K562 (cell line): ENCODE results near the gene GFI1B. TPM values are rescaled to one million over a fixed set of nuclear protein-coding genes. Genes with fewer than 3 reads are reported as not detected.

Experiments
- COPS2 ChIP-seq: fragments of 450-650 bp; conservative IDR thresholded peaks from 2 replicates; pipeline ENCODE4 v1.6.1; 2016; ENCODE audit warnings: mild to moderate bottlenecking, moderate library complexity
- CTCFL ChIP-seq: IDR thresholded peaks from 2 replicates; pipeline ENCODE4 v1.6.1; 2011; ENCODE audit warnings: borderline replicate concordance, low read depth, mild to moderate bottlenecking, moderate library complexity, low read length; ENCODE audit not compliant: insufficient read depth, poor library complexity, severe bottlenecking
- ETV1 ChIP-seq: fragments of 450-650 bp; conservative IDR thresholded peaks from 2 replicates; pipeline ENCODE4 v1.6.1; 2016; ENCODE audit warnings: missing genetic modification characterization, control low read depth, low read depth, missing compliant biosample characterization
- FOSL1 ChIP-seq: fragments of 200-800 bp; sonication (Bioruptor generic); conservative IDR thresholded peaks from 2 replicates; pipeline ENCODE4 v1.6.1; 2016; ENCODE audit warnings: missing genetic modification characterization, missing compliant biosample characterization
- FOXP4 ChIP-seq: sonication (generic); formaldehyde crosslinking; IDR thresholded peaks from 2 replicates; pipeline ENCODE4 v1.8.0; 2022; ENCODE audit warnings: mild to moderate bottlenecking, missing genetic modification reagents, borderline replicate concordance
- HDAC6 ChIP-seq: IDR thresholded peaks from 2 replicates; pipeline ENCODE4 v1.6.1; 2012; ENCODE audit warnings: low read depth, mild to moderate bottlenecking, control low read depth, inconsistent platforms, low read length, moderate library complexity
- HES1 ChIP-seq: fragments of 450-650 bp; IDR thresholded peaks from 2 replicates; pipeline ENCODE4 v1.6.1; 2016; ENCODE audit warnings: low read depth, mild to moderate bottlenecking, moderate library complexity
- ILK ChIP-seq: fragments of 450-650 bp; IDR thresholded peaks from 2 replicates; pipeline ENCODE4 v1.6.1; 2016; ENCODE audit warnings: missing genetic modification characterization, low read depth, mild to moderate bottlenecking, missing compliant biosample characterization, moderate library complexity, borderline replicate concordance
- KAT8 ChIP-seq: fragments of 450-650 bp; IDR thresholded peaks from 2 replicates; pipeline ENCODE4 v1.6.1; 2016; ENCODE audit warnings: low read depth, mild to moderate bottlenecking
- MAZ ChIP-seq, 2 experiments: fragments of 450-650 bp in 1 of 2; sonication (generic) in 1 of 2; formaldehyde crosslinking; IDR thresholded peaks in 1 of 2; conservative IDR thresholded peaks in 1 of 2; 2 replicates each; pipeline versions ENCODE4 v1.4.0 to v1.5.0; 2020; ENCODE audit warnings: mild to moderate bottlenecking in 1 of 2, missing genetic modification reagents in 1 of 2
- MBD2 ChIP-seq: sonication (generic); IDR thresholded peaks from 2 replicates; pipeline ENCODE4 v1.6.1; 2016; ENCODE audit warnings: low read depth, borderline replicate concordance
- NBN ChIP-seq: fragments of 450-650 bp; IDR thresholded peaks from 2 replicates; pipeline ENCODE4 v1.6.1; 2016; ENCODE audit warnings: low read depth, mild to moderate bottlenecking
- POLR2A ChIP-seq: fragments of 450-650 bp; conservative IDR thresholded peaks from 2 replicates; pipeline ENCODE4 v1.6.1; 2016
- POLR2AphosphoS2 ChIP-seq: IDR thresholded peaks from 2 replicates; pipeline ENCODE4 v1.6.1; 2012; ENCODE audit warnings: low read length, improper control_type of control experiment
- POLR2B ChIP-seq: fragments of 450-650 bp; IDR thresholded peaks from 2 replicates; pipeline ENCODE4 v1.6.1; 2018; ENCODE audit warnings: low read depth; ENCODE audit not compliant: partially characterized antibody
- RB1 ChIP-seq: fragments of 450-650 bp; IDR thresholded peaks from 2 replicates; pipeline ENCODE4 v1.6.1; 2017; ENCODE audit warnings: low read depth, mild to moderate bottlenecking
- SRSF3 ChIP-seq: fragments of 200-400 bp; formaldehyde crosslinking; IDR thresholded peaks from 2 replicates; pipeline ENCODE4 v1.6.1; 2016; ENCODE audit warnings: mild to moderate bottlenecking, low read length, moderate library complexity; ENCODE audit not compliant: insufficient read depth
- XRCC3 ChIP-seq: fragments of 450-650 bp; IDR thresholded peaks from 2 replicates; pipeline ENCODE4 v1.6.1; 2017; ENCODE audit warnings: mild to moderate bottlenecking, moderate library complexity
- ZBTB26 ChIP-seq: fragments of 450-650 bp; formaldehyde crosslinking; IDR thresholded peaks from 2 replicates; pipeline ENCODE4 v1.4.0; 2022; ENCODE audit warnings: missing genetic modification characterization
- polyA plus RNA-seq, 8 experiments: library from polyadenylated mRNA; depleted of rRNA in 4 of 8; stranded (reverse) in 5 of 8; unstranded in 3 of 8; fragments of >200 nt; fragmentation: Nextera tagmentation in 2 of 8; fragmentation: Illumina TruSeq in 1 of 8; extraction: Ambion mirVana in 2 of 8; extraction: Trizol in 1 of 8; gene quantifications; 2 replicates each; pipeline versions ENCODE4 v1.2.1 to v1.2.3, GENCODE V29; 2011 to 2014; ENCODE audit warnings: inconsistent platforms in 1 of 8, missing spikeins in 1 of 8
- total RNA-seq, 7 experiments: library from RNA; depleted of rRNA in 6 of 7; stranded (reverse); fragments of >200 nt in 6 of 7; fragmentation: Illumina TruSeq in 2 of 7; extraction: Trizol in 2 of 7; gene quantifications; 2 replicates each; pipeline versions ENCODE4 v1.2.1 to v1.2.3, GENCODE V29; 2011 to 2021; ENCODE audit warnings: low replicate concordance in 1 of 7
- TF ChIP-seq, protein P1 (sequence below), 2 experiments: fragments of 450-650 bp; IDR thresholded peaks; 2 replicates each; pipeline ENCODE4 v1.6.1; 2016
- TF ChIP-seq, protein P2 (sequence below): fragments of 250-450 bp; sonication (Bioruptor Pico); IDR thresholded peaks from 2 replicates; pipeline ENCODE4 v1.8.0; 2021; ENCODE audit warnings: mild to moderate bottlenecking, moderate library complexity

GFI1B gene
- total and polyA plus RNA-seq, 9 of the 15 experiments (the other 6 are each of a cell fraction or from before 2014, with no cell fraction given), result 8.0 to 75.7 (median 34.5) TPM

DNA sequence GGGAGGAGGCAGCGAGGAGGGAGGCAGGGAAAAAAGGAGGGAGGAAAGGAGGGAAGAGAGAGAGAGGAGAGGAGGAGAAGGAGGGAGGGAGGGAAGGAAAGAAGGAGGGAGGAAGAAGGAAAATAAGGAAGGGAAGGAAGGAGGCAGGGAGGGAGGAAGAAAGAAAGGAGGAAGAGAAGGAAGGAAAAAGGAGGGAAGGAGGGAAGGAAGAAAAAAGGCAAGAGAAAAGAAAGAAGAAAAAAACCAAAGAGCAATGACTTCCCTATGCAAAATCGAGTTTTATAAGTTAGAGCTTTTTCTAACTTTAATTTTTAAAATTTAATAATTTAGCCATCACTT is 413 bp upstream of the GFI1B start (continued):
- TF ChIP-seq POLR2B (peak; percentile 12), ETV1 (no peak), RB1 (no peak), SRSF3 (no peak), FOSL1 (tag) (no peak), POLR2AphosphoS2 (no peak), NBN (no peak), ZBTB26 (peak; percentile 93), COPS2 (no peak), FOXP4 (CRISPR knock-in tag) (no peak), MBD2 (no peak), CTCFL (no peak), HDAC6 (no peak), KAT8 (no peak), ILK (tag) (no peak), XRCC3 (no peak), POLR2A (no peak), HES1 (no peak), MAZ (CRISPR knock-in tag; conservative IDR thresholded peaks at IDR 0.05 in 1 of 2, IDR thresholded peaks at IDR 0.05 in 1 of 2) (no peak)
- TF ChIP-seq, protein P1, sequence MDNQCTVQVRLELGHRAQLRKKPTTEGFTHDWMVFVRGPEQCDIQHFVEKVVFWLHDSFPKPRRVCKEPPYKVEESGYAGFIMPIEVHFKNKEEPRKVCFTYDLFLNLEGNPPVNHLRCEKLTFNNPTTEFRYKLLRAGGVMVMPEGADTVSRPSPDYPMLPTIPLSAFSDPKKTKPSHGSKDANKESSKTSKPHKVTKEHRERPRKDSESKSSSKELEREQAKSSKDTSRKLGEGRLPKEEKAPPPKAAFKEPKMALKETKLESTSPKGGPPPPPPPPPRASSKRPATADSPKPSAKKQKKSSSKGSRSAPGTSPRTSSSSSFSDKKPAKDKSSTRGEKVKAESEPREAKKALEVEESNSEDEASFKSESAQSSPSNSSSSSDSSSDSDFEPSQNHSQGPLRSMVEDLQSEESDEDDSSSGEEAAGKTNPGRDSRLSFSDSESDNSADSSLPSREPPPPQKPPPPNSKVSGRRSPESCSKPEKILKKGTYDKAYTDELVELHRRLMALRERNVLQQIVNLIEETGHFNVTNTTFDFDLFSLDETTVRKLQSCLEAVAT (IDR thresholded peaks at IDR 0.05), result peak; percentile 90 to 94
- TF ChIP-seq, protein P2, sequence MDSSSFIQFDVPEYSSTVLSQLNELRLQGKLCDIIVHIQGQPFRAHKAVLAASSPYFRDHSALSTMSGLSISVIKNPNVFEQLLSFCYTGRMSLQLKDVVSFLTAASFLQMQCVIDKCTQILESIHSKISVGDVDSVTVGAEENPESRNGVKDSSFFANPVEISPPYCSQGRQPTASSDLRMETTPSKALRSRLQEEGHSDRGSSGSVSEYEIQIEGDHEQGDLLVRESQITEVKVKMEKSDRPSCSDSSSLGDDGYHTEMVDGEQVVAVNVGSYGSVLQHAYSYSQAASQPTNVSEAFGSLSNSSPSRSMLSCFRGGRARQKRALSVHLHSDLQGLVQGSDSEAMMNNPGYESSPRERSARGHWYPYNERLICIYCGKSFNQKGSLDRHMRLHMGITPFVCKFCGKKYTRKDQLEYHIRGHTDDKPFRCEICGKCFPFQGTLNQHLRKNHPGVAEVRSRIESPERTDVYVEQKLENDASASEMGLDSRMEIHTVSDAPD (CRISPR knock-in tag), result no peak
